K562 (cell line): Measurements from ENCODE around the gene KAT7. TPM values are rescaled to one million over a fixed set of nuclear protein-coding genes. Genes with fewer than 3 reads are reported as not detected.
A peak's percentile ranks its signal among the peaks of the same experiment; 100 is the strongest.

Experiments used
- CEBPG ChIP-seq, 3 experiments: fragments of 200-800 bp in 1 of 3; sonication (Bioruptor generic) in 1 of 3; sonication (generic) in 1 of 3; formaldehyde crosslinking in 1 of 3; IDR thresholded peaks in 2 of 3; conservative IDR thresholded peaks in 1 of 3; 2 replicates each; pipeline versions ENCODE4 v1.6.1 to v1.8.0; 2016 to 2022; ENCODE audit warnings: missing compliant biosample characterization in 2 of 3, missing genetic modification characterization in 2 of 3, mild to moderate bottlenecking in 1 of 3, missing genetic modification reagents in 1 of 3
- FUS ChIP-seq: fragments of 200-400 bp; formaldehyde crosslinking; optimal IDR thresholded peaks from 2 replicates; pipeline ENCODE3; 2017; ENCODE audit warnings: low read depth, low read length
- GATAD2A ChIP-seq: fragments of 450-650 bp; IDR thresholded peaks from 2 replicates; pipeline ENCODE4 v1.6.1; 2017
- KDM4B ChIP-seq, 2 experiments: fragments of 450-650 bp in 1 of 2; sonication (generic) in 1 of 2; IDR thresholded peaks; 2 replicates each; pipeline ENCODE4 v1.6.1; 2016 to 2017; ENCODE audit warnings: borderline replicate concordance in 2 of 2, antibody characterized with exemption in 1 of 2, low read depth in 1 of 2, mild to moderate bottlenecking in 1 of 2
- LARP7 ChIP-seq: fragments of 450-650 bp; IDR thresholded peaks from 2 replicates; pipeline ENCODE4 v1.6.1; 2016
- MED1 ChIP-seq: sonication (generic); formaldehyde crosslinking; IDR thresholded peaks from 2 replicates; pipeline ENCODE4 v1.8.1; 2023; ENCODE audit warnings: missing genetic modification reagents, borderline replicate concordance
- MTA1 ChIP-seq: fragments of 450-650 bp; IDR thresholded peaks from 2 replicates; pipeline ENCODE4 v1.6.1; 2017; ENCODE audit warnings: borderline replicate concordance
- NCOA2 ChIP-seq, 2 experiments: fragments of 450-650 bp; IDR thresholded peaks; 2 replicates each; pipeline ENCODE4 v1.6.1; 2018; ENCODE audit warnings: mild to moderate bottlenecking in 2 of 2, moderate library complexity in 1 of 2; ENCODE audit not compliant: partially characterized antibody in 2 of 2
- ZEB2 ChIP-seq: fragments of 450-650 bp; IDR thresholded peaks from 2 replicates; pipeline ENCODE4 v1.6.1; 2016
- ZNF217 ChIP-seq: sonication (generic); formaldehyde crosslinking; IDR thresholded peaks from 2 replicates; pipeline ENCODE4 v1.8.0; 2022; ENCODE audit warnings: mild to moderate bottlenecking, missing genetic modification reagents
- ZNF23 ChIP-seq: fragments of 250-450 bp; sonication (Bioruptor Pico); IDR thresholded peaks from 2 replicates; pipeline ENCODE4 v1.4.0; 2020; ENCODE audit warnings: mild to moderate bottlenecking
- ZNF282 ChIP-seq: sonication (generic); formaldehyde crosslinking; IDR thresholded peaks from 2 replicates; pipeline ENCODE4 v1.8.1; 2023; ENCODE audit warnings: missing genetic modification reagents
- polyA plus RNA-seq, 8 experiments: library from polyadenylated mRNA; depleted of rRNA in 4 of 8; stranded (reverse) in 5 of 8; unstranded in 3 of 8; fragments of >200 nt; fragmentation: Nextera tagmentation in 2 of 8; fragmentation: Illumina TruSeq in 1 of 8; extraction: Ambion mirVana in 2 of 8; extraction: Trizol in 1 of 8; gene quantifications; 2 replicates each; pipeline versions ENCODE4 v1.2.1 to v1.2.3, GENCODE V29; 2011 to 2014; ENCODE audit warnings: inconsistent platforms in 1 of 8, missing spikeins in 1 of 8
- total RNA-seq, 7 experiments: library from RNA; depleted of rRNA in 6 of 7; stranded (reverse); fragments of >200 nt in 6 of 7; fragmentation: Illumina TruSeq in 2 of 7; extraction: Trizol in 2 of 7; gene quantifications; 2 replicates each; pipeline versions ENCODE4 v1.2.1 to v1.2.3, GENCODE V29; 2011 to 2021; ENCODE audit warnings: low replicate concordance in 1 of 7
- TF ChIP-seq, protein P1 (sequence below): sonication (generic); formaldehyde crosslinking; IDR thresholded peaks from 2 replicates; pipeline ENCODE4 v1.8.1; 2023; ENCODE audit warnings: mild to moderate bottlenecking, missing genetic modification reagents
- TF ChIP-seq, protein P2 (sequence below): sonication (generic); formaldehyde crosslinking; IDR thresholded peaks from 2 replicates; pipeline ENCODE4 v1.8.0; 2023; ENCODE audit warnings: mild to moderate bottlenecking, missing genetic modification reagents
- TF ChIP-seq, protein P3 (sequence below): fragments of 450-650 bp; IDR thresholded peaks from 2 replicates; pipeline ENCODE4 v1.6.1; 2016; ENCODE audit warnings: missing biosample characterization, missing genetic modification characterization
- TF ChIP-seq, protein P4 (sequence below), 2 experiments: fragments of 450-650 bp in 1 of 2; sonication (generic) in 1 of 2; formaldehyde crosslinking; conservative IDR thresholded peaks; 2 replicates each; pipeline versions ENCODE4 v1.4.0 to v1.8.1; 2020 to 2022; ENCODE audit warnings: mild to moderate bottlenecking in 1 of 2, missing genetic modification reagents in 1 of 2
- TF ChIP-seq, protein P5 (sequence below): fragments of 250-450 bp; sonication (Bioruptor Pico); IDR thresholded peaks from 2 replicates; pipeline ENCODE4 v1.4.0; 2020; ENCODE audit warnings: borderline replicate concordance

The KAT7 gene
- total and polyA plus RNA-seq, 9 of the 15 experiments (the other 6 are each of a cell fraction or from before 2014, with no cell fraction given), result 10.8 to 57.3 (median 34.8) TPM

DNA sequence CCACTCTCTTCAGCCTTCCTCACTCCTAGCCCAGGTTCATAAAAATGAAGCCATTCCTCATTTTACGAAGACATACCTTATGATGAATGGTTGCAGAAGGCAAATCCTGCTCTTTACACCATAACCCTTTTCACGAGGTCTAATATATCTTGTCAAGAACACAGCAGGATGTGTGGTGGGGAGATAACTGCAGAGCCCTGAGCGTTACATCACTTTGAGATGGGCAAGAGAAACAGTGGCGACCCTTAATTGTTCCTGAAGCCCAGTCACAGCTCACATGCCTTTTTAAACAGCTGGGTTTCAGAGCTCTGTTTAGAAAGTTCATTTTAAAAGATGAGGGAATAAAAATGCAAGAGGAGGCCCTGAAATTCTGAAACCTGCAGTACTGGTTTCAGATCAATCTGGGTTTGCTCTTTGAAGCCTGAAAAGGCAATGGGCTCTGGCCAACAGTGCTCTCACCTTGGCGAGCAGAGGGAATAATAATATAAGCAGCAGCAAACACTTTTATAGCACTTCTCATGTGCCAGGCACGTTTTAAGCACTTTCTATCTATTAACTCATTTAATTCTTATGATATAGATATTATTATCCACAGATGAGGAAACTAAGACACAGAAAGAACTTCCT lies 27.4 kb upstream of the KAT7 start (continued):
- TF ChIP-seq ZNF217 (CRISPR knock-in tag) (no peak), KDM4B (IDR thresholded peaks at IDR 0.05; ENCODE audit: borderline replicate concordance in 2 of 2, low read depth in 1 of 2) (no peak), CEBPG (CRISPR knock-in tag; IDR thresholded peaks at IDR 0.05) (peak; percentile 76; the same call in 1 of the 2 replicates), CEBPG (tag; conservative IDR thresholded peaks at IDR 0.05 in 1 of 2, IDR thresholded peaks at IDR 0.05 in 1 of 2) (peak; percentile 64 to 79; a peak in 3 of 4 replicates), ZNF282 (CRISPR knock-in tag) (no peak), GATAD2A (no peak), NCOA2 (IDR thresholded peaks at IDR 0.05; ENCODE audit: partially characterized antibody in 2 of 2) (no peak), ZNF23 (no peak), ZEB2 (0 out of 2 replicates have a peak, but pooled peaks have one; percentile 31), MED1 (CRISPR knock-in tag) (no peak), LARP7 (no peak), FUS (no peak), MTA1 (0 out of 2 replicates have a peak, but pooled peaks have one; percentile 43)
- TF ChIP-seq, protein P1, sequence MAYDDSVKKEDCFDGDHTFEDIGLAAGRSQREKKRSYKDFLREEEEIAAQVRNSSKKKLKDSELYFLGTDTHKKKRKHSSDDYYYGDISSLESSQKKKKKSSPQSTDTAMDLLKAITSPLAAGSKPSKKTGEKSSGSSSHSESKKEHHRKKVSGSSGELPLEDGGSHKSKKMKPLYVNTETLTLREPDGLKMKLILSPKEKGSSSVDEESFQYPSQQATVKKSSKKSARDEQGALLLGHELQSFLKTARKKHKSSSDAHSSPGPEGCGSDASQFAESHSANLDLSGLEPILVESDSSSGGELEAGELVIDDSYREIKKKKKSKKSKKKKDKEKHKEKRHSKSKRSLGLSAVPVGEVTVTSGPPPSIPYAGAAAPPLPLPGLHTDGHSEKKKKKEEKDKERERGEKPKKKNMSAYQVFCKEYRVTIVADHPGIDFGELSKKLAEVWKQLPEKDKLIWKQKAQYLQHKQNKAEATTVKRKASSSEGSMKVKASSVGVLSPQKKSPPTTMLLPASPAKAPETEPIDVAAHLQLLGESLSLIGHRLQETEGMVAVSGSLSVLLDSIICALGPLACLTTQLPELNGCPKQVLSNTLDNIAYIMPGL, result no peak
- TF ChIP-seq, protein P2, sequence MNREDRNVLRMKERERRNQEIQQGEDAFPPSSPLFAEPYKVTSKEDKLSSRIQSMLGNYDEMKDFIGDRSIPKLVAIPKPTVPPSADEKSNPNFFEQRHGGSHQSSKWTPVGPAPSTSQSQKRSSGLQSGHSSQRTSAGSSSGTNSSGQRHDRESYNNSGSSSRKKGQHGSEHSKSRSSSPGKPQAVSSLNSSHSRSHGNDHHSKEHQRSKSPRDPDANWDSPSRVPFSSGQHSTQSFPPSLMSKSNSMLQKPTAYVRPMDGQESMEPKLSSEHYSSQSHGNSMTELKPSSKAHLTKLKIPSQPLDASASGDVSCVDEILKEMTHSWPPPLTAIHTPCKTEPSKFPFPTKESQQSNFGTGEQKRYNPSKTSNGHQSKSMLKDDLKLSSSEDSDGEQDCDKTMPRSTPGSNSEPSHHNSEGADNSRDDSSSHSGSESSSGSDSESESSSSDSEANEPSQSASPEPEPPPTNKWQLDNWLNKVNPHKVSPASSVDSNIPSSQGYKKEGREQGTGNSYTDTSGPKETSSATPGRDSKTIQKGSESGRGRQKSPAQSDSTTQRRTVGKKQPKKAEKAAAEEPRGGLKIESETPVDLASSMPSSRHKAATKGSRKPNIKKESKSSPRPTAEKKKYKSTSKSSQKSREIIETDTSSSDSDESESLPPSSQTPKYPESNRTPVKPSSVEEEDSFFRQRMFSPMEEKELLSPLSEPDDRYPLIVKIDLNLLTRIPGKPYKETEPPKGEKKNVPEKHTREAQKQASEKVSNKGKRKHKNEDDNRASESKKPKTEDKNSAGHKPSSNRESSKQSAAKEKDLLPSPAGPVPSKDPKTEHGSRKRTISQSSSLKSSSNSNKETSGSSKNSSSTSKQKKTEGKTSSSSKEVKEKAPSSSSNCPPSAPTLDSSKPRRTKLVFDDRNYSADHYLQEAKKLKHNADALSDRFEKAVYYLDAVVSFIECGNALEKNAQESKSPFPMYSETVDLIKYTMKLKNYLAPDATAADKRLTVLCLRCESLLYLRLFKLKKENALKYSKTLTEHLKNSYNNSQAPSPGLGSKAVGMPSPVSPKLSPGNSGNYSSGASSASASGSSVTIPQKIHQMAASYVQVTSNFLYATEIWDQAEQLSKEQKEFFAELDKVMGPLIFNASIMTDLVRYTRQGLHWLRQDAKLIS (CRISPR knock-in tag), result no peak
- TF ChIP-seq, protein P3, sequence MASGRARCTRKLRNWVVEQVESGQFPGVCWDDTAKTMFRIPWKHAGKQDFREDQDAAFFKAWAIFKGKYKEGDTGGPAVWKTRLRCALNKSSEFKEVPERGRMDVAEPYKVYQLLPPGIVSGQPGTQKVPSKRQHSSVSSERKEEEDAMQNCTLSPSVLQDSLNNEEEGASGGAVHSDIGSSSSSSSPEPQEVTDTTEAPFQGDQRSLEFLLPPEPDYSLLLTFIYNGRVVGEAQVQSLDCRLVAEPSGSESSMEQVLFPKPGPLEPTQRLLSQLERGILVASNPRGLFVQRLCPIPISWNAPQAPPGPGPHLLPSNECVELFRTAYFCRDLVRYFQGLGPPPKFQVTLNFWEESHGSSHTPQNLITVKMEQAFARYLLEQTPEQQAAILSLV (tag), result no peak
- TF ChIP-seq, protein P4, sequence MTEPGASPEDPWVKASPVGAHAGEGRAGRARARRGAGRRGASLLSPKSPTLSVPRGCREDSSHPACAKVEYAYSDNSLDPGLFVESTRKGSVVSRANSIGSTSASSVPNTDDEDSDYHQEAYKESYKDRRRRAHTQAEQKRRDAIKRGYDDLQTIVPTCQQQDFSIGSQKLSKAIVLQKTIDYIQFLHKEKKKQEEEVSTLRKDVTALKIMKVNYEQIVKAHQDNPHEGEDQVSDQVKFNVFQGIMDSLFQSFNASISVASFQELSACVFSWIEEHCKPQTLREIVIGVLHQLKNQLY (CRISPR knock-in tag; conservative IDR thresholded peaks at IDR 0.05), result no peak
- TF ChIP-seq, protein P5, sequence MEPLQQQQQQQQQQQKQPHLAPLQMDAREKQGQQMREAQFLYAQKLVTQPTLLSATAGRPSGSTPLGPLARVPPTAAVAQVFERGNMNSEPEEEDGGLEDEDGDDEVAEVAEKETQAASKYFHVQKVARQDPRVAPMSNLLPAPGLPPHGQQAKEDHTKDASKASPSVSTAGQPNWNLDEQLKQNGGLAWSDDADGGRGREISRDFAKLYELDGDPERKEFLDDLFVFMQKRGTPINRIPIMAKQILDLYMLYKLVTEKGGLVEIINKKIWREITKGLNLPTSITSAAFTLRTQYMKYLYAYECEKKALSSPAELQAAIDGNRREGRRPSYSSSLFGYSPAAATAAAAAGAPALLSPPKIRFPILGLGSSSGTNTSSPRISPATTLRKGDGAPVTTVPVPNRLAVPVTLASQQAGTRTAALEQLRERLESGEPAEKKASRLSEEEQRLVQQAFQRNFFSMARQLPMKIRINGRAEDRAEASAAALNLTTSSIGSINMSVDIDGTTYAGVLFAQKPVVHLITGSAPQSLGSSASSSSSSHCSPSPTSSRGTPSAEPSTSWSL, result no peak
